DND-41 (cell line): Measurements from ENCODE around the gene FTSJ3.

ENCODE experiments used
- ATAC-seq: fragments of 200-7000 bp; cut with Tn5 transposase; 3 replicates; pipeline ENCODE4 v1.9.1; 2021; ENCODE audit warnings: low read depth; ENCODE audit not compliant: insufficient read depth
- DNase-seq: peaks from one replicate; pipeline ENCODE4 v3.0.0-alpha.2; 2020
- H2AFZ ChIP-seq: 2 replicates; pipeline ENCODE4 v1.6.0; 2012; ENCODE audit warnings: low read depth, low read length
- H3K27ac ChIP-seq: 2 replicates; pipeline ENCODE4 v1.5.1; 2012; ENCODE audit warnings: low read length, inconsistent platforms
- H3K27me3 ChIP-seq: fragments of 200-600 bp; sonication (generic); 2 replicates; pipeline ENCODE4 v1.6.0; 2012; ENCODE audit warnings: low read length, mild to moderate bottlenecking, inconsistent platforms; ENCODE audit not compliant: insufficient read depth, poor library complexity
- H3K36me3 ChIP-seq: 2 replicates; pipeline ENCODE4 v1.5.1; 2012; ENCODE audit warnings: low read length, inconsistent platforms; ENCODE audit not compliant: insufficient read depth
- H3K4me1 ChIP-seq: 2 replicates; pipeline ENCODE4 v1.5.1; 2012; ENCODE audit warnings: mild to moderate bottlenecking, low read length; ENCODE audit not compliant: insufficient read depth
- H3K4me2 ChIP-seq: 2 replicates; pipeline ENCODE4 v1.6.0; 2012; ENCODE audit warnings: mild to moderate bottlenecking, moderate library complexity, low read length, inconsistent platforms; ENCODE audit not compliant: insufficient read depth
- H3K4me3 ChIP-seq, 2 experiments: fragments of 200-600 bp in 1 of 2; shearing (Covaris generic) in 1 of 2; 2 replicates each; pipeline ENCODE4 v1.5.1; 2012 to 2016; ENCODE audit warnings: inconsistent platforms in 2 of 2, low read length in 2 of 2, mild to moderate bottlenecking in 2 of 2, low read depth in 1 of 2, moderate library complexity in 1 of 2
- H3K79me2 ChIP-seq: 2 replicates; pipeline ENCODE4 v1.6.0; 2012; ENCODE audit warnings: low read length, inconsistent platforms; ENCODE audit not compliant: insufficient read depth
- H3K9ac ChIP-seq: 2 replicates; pipeline ENCODE4 v1.6.0; 2012; ENCODE audit warnings: low read depth, mild to moderate bottlenecking, inconsistent platforms, low read length, moderate library complexity
- H3K9me3 ChIP-seq: 2 replicates; pipeline ENCODE4 v1.5.1; 2012; ENCODE audit warnings: low read length, moderate library complexity, mild to moderate bottlenecking, inconsistent platforms; ENCODE audit not compliant: insufficient read depth, severe bottlenecking
- H4K20me1 ChIP-seq: 2 replicates; pipeline ENCODE4 v1.6.0; 2012; ENCODE audit warnings: low read length; ENCODE audit not compliant: insufficient read depth
- CTCF ChIP-seq: IDR thresholded peaks from 2 replicates; pipeline ENCODE4 v1.5.1; 2012; ENCODE audit warnings: borderline replicate concordance, low read length, moderate library complexity, mild to moderate bottlenecking; ENCODE audit not compliant: poor library complexity, severe bottlenecking; ENCODE audit errors: extremely low read depth
- EZH2 ChIP-seq: IDR thresholded peaks from 3 replicates; pipeline ENCODE4 v1.6.1; 2012; ENCODE audit warnings: borderline replicate concordance, low read depth, mild to moderate bottlenecking, moderate library complexity, low read length, inconsistent platforms; ENCODE audit not compliant: severe bottlenecking

The FTSJ3 gene

GRCh38 chr17:63830904-63831491 lies 3.5 kb upstream of the FTSJ3 start:
- Histone ChIP-seq H3K9me3 (no peaks in the 10 kb centered on the region), H3K79me2 (peaks cover 46% of the 10 kb centered on the region), H3K4me2 (no peak overlapping the region), H2AFZ (no peak overlapping the region), H3K27me3 (no peaks in the 10 kb centered on the region), H3K27ac (no peak overlapping the region), H3K4me1 (peaks cover 32% of the 10 kb centered on the region), H3K9ac (no peak overlapping the region), H4K20me1 (peaks cover 24% of the 10 kb centered on the region), H3K4me3 (no peak overlapping the region), H3K36me3 (peaks cover 77% of the 10 kb centered on the region)
- DNase-seq (no peak), ATAC-seq (no peak)
- TF ChIP-seq CTCF: no peak

- no peak for ATAC-seq
- Histone ChIP-seq H3K4me2 (no peak overlapping the region), H3K27ac (no peak overlapping the region), H3K9ac (no peak overlapping the region), H3K9me3 (no peaks in the 10 kb centered on the region), H2AFZ (no peak overlapping the region), H3K4me1 (peaks cover 40% of the 10 kb centered on the region), H4K20me1 (peaks cover 22% of the 10 kb centered on the region), H3K27me3 (no peaks in the 10 kb centered on the region), H3K4me3 (no peak overlapping the region), H3K36me3 (peaks cover 75% of the 10 kb centered on the region), H3K79me2 (peaks cover 51% of the 10 kb centered on the region)
- no peak for DNase-seq
- TF ChIP-seq EZH2 (no peak), CTCF (no peak)
These were observed 2.8 kb upstream of the FTSJ3 start for GRCh38 chr17:63830278-63830677.

GRCh38 chr17:63828936-63829335 lies 1.5 kb upstream of the FTSJ3 start:
- Histone ChIP-seq H3K36me3 (peaks cover 75% of the 10 kb centered on the region), H4K20me1 (peaks cover 18% of the 10 kb centered on the region), H3K9me3 (no peaks in the 10 kb centered on the region), H2AFZ (no peak overlapping the region), H3K4me3 (peak overlapping the region in 1 of 2 experiments; percentile 86; a peak in 2 of 4 replicates), H3K27me3 (no peaks in the 10 kb centered on the region), H3K9ac (peak overlapping the region; percentile 68; the same call in 1 of the 2 replicates), H3K27ac (no peak overlapping the region), H3K4me1 (peaks cover 48% of the 10 kb centered on the region), H3K79me2 (peaks cover 61% of the 10 kb centered on the region), H3K4me2 (peak overlapping the region; percentile 84)
- no peak for TF ChIP-seq EZH2
- no peak for TF ChIP-seq CTCF
- no peak for ATAC-seq
- no peak for DNase-seq
